ENCODE data around the gene ZBTB42. TPM values are rescaled to one million over a fixed set of nuclear protein-coding genes. Genes with fewer than 3 reads are reported as not detected.

Gene ZBTB42
- total RNA-seq (3.3 TPM), polyA plus RNA-seq (ENCODE audit: insufficient read depth in 1 of 8, insufficient read length in 8 of 8, low replicate concordance in 1 of 8) (1 to 10 TPM; 4.2 to 7.2 (median 5.3) TPM)
- long read RNA-seq, donor 1, partial matches to known transcripts = 0 of 2 reads
- long read RNA-seq, donor 1, other reads (novel, unspliced or antisense) = 0 of 2 reads
- long read RNA-seq, donor 2 = 0 reads
- long read RNA-seq, donor 3, transcript ZBTB42-201 (1 exons, 3,800 nt) = major isoform, 9 of 10 reads
- long read RNA-seq, donor 3, partial matches to known transcripts = 0 of 10 reads
- long read RNA-seq, donor 3, other reads (novel, unspliced or antisense) = 0 of 10 reads
- long read RNA-seq, donor 4, partial matches to known transcripts = 0 of 3 reads
- long read RNA-seq, donor 4, other reads (novel, unspliced or antisense) = 0 of 3 reads
- long read RNA-seq, donor 5, transcript ZBTB42-201 (1 exons, 3,800 nt) = major isoform, 14 of 15 reads
- long read RNA-seq, donor 5, partial matches to known transcripts = 0 of 15 reads
- long read RNA-seq, donor 5, other reads (novel, unspliced or antisense) = 0 of 15 reads
- long read RNA-seq, donor 6, partial matches to known transcripts = 0 of 3 reads
- long read RNA-seq, donor 6, other reads (novel, unspliced or antisense) = 0 of 3 reads
- long read RNA-seq, donor 7, partial matches to known transcripts = 0 of 4 reads
- long read RNA-seq, donor 7, other reads (novel, unspliced or antisense) = 0 of 4 reads
- long read RNA-seq, donor 8 = 0 reads
- long read RNA-seq, donor 9, transcript ZBTB42-201 (1 exons, 3,800 nt) = major isoform, 5 of 6 reads
- long read RNA-seq, donor 9, partial matches to known transcripts = 0 of 6 reads
- long read RNA-seq, donor 9, other reads (novel, unspliced or antisense) = 0 of 6 reads
- long read RNA-seq, donor 10, partial matches to known transcripts = 0 of 3 reads
- long read RNA-seq, donor 10, other reads (novel, unspliced or antisense) = 0 of 3 reads
- long read RNA-seq, donor 11, transcript ZBTB42-201 (1 exons, 3,800 nt) = major isoform, 10 of 10 reads
- long read RNA-seq, donor 11, partial matches to known transcripts = 0 of 10 reads
- long read RNA-seq, donor 11, other reads (novel, unspliced or antisense) = 0 of 10 reads

- H3K4me3 ChIP-seq (ENCODE audit: low read length) = peak within 1 kb of the TSS; percentile 65
- no peak for DNase-seq
- H3K4me1 ChIP-seq (ENCODE audit: control insufficient read depth, insufficient read depth, low read length) = peaks cover 87% of the 10 kb centered on the region
These were observed at the start of gene ZBTB42 for GRCh38 chr14:104800771-104801519. TSS of gene ZBTB42 (plus strand) at chr14:104801101. CDS start at chr14:104801198, 97 bp downstream.

GRCh38 chr14:104751539-104752422 lies 49.1 kb upstream of the ZBTB42 start:
- peaks cover 59% of the 10 kb centered on the region for H3K4me1 ChIP-seq (ENCODE audit: control insufficient read depth, insufficient read depth, low read length)
- peaks cover 21% of the 10 kb centered on the region for H3K36me3 ChIP-seq (ENCODE audit: control insufficient read depth, insufficient read depth, low read length)
- no peaks in the 10 kb centered on the region for H3K9me3 ChIP-seq (replicated peaks; ENCODE audit: control insufficient read depth, low read depth, low read length)
- 88% methylated on average over 75 of the region's 90 CpGs for WGBS (ENCODE audit: insufficient coverage)
- no peaks in the 10 kb centered on the region for H3K27me3 ChIP-seq (ENCODE audit: control insufficient read depth, insufficient read depth, low read length)
- H3K27ac ChIP-seq (ENCODE audit: low read length) = peak overlapping the region; percentile 94
- peak; percentile 33 for DNase-seq
- H3K4me3 ChIP-seq (ENCODE audit: low read length) = peak overlapping the region; percentile 94

More at GRCh38 chr14:104800771-104801519, at the start of gene ZBTB42:
- Histone ChIP-seq H3K36me3 (ENCODE audit: control insufficient read depth, insufficient read depth, low read length) (no peaks in the 10 kb centered on the region), H3K27ac (ENCODE audit: low read length) (peak within 1 kb of the TSS; percentile 97), H3K27me3 (ENCODE audit: control insufficient read depth, insufficient read depth, low read length) (no peaks in the 10 kb centered on the region), H3K9me3 (replicated peaks; ENCODE audit: control insufficient read depth, low read depth, low read length) (no peaks in the 10 kb centered on the region)
- WGBS (ENCODE audit: insufficient coverage) = 1% methylated on average over 104 of the region's 105 CpGs

GRCh38 chr14:104752423-104752734 lies 48.5 kb upstream of the ZBTB42 start:
- DNase-seq = no peak
- Histone ChIP-seq H3K4me3 (ENCODE audit: low read length) (peak overlapping the region; percentile 94), H3K4me1 (ENCODE audit: control insufficient read depth, insufficient read depth, low read length) (peaks cover 55% of the 10 kb centered on the region), H3K27me3 (ENCODE audit: control insufficient read depth, insufficient read depth, low read length) (no peaks in the 10 kb centered on the region), H3K36me3 (ENCODE audit: control insufficient read depth, insufficient read depth, low read length) (peaks cover 27% of the 10 kb centered on the region), H3K9me3 (replicated peaks; ENCODE audit: control insufficient read depth, low read depth, low read length) (no peaks in the 10 kb centered on the region), H3K27ac (ENCODE audit: low read length) (peak overlapping the region; percentile 94)
- 5% methylated on average over 21 of the region's 21 CpGs for WGBS (ENCODE audit: insufficient coverage)

- H3K4me3 ChIP-seq (ENCODE audit: low read length) = peak within 1 kb of the TSS; percentile 94
- WGBS (ENCODE audit: insufficient coverage) = under 1% methylated on average over 95 of the region's 95 CpGs
- H3K9me3 ChIP-seq (replicated peaks; ENCODE audit: control insufficient read depth, low read depth, low read length) = no peaks in the 10 kb centered on the region
- H3K4me1 ChIP-seq (ENCODE audit: control insufficient read depth, insufficient read depth, low read length) = peaks cover 52% of the 10 kb centered on the region
- H3K27me3 ChIP-seq (ENCODE audit: control insufficient read depth, insufficient read depth, low read length) = no peaks in the 10 kb centered on the region
- peaks cover 33% of the 10 kb centered on the region for H3K36me3 ChIP-seq (ENCODE audit: control insufficient read depth, insufficient read depth, low read length)
- DNase-seq = peak; percentile 100
- H3K27ac ChIP-seq (ENCODE audit: low read length) = peak within 1 kb of the TSS; percentile 94
These were observed 48.0 kb upstream of the ZBTB42 start, which contains the start of gene SIVA1 for GRCh38 chr14:104752735-104753527. TSS of gene SIVA1 (plus strand) at chr14:104753147. CDS start at chr14:104753202, 55 bp downstream.

GRCh38 chr14:104753528-104754212 lies 47.2 kb upstream of the ZBTB42 start:
- Histone ChIP-seq H3K4me3 (ENCODE audit: low read length) (peak overlapping the region; percentile 94), H3K9me3 (replicated peaks; ENCODE audit: control insufficient read depth, low read depth, low read length) (no peaks in the 10 kb centered on the region), H3K4me1 (ENCODE audit: control insufficient read depth, insufficient read depth, low read length) (peaks cover 45% of the 10 kb centered on the region), H3K27ac (ENCODE audit: low read length) (peak overlapping the region; percentile 76), H3K36me3 (ENCODE audit: control insufficient read depth, insufficient read depth, low read length) (peaks cover 39% of the 10 kb centered on the region), H3K27me3 (ENCODE audit: control insufficient read depth, insufficient read depth, low read length) (no peaks in the 10 kb centered on the region)
- 1% methylated on average over 30 of the region's 30 CpGs for WGBS (ENCODE audit: insufficient coverage)
- DNase-seq = no peak

GRCh38 chr14:104754213-104754851 lies 46.6 kb upstream of the ZBTB42 start:
- Histone ChIP-seq H3K9me3 (replicated peaks; ENCODE audit: control insufficient read depth, low read depth, low read length) (no peaks in the 10 kb centered on the region), H3K27ac (ENCODE audit: low read length) (peak overlapping the region; percentile 76), H3K36me3 (ENCODE audit: control insufficient read depth, insufficient read depth, low read length) (peaks cover 45% of the 10 kb centered on the region), H3K4me1 (ENCODE audit: control insufficient read depth, insufficient read depth, low read length) (peaks cover 38% of the 10 kb centered on the region), H3K27me3 (ENCODE audit: control insufficient read depth, insufficient read depth, low read length) (no peaks in the 10 kb centered on the region), H3K4me3 (ENCODE audit: low read length) (peak overlapping the region; percentile 94)
- peak; percentile 35 for DNase-seq
- WGBS (ENCODE audit: insufficient coverage) = 69% methylated on average over 11 of the region's 13 CpGs

- H3K4me3 ChIP-seq (ENCODE audit: low read length) = no peak overlapping the region
- H3K27ac ChIP-seq (ENCODE audit: low read length) = no peak overlapping the region
- peaks cover 30% of the 10 kb centered on the region for H3K4me1 ChIP-seq (ENCODE audit: control insufficient read depth, insufficient read depth, low read length)
- no peaks in the 10 kb centered on the region for H3K9me3 ChIP-seq (replicated peaks; ENCODE audit: control insufficient read depth, low read depth, low read length)
- H3K36me3 ChIP-seq (ENCODE audit: control insufficient read depth, insufficient read depth, low read length) = peaks cover 55% of the 10 kb centered on the region
- no peaks in the 10 kb centered on the region for H3K27me3 ChIP-seq (ENCODE audit: control insufficient read depth, insufficient read depth, low read length)
- WGBS (ENCODE audit: insufficient coverage) = 92% methylated on average over 11 of the region's 11 CpGs
- no peak for DNase-seq
These were observed 45.3 kb upstream of the ZBTB42 start for GRCh38 chr14:104755621-104756020.

Measured in muscle of leg (tissue), 16 donors.